H1 (cell line): Measurements from ENCODE around the gene ATP6V1C2.

Experiments used
- CEBPB ChIP-seq: IDR thresholded peaks from 2 replicates; pipeline ENCODE4 v1.6.1; 2012; ENCODE audit warnings: low read depth, low read length
- CHD1 ChIP-seq: IDR thresholded peaks from 2 replicates; pipeline ENCODE4 v1.6.1; 2012; ENCODE audit warnings: low read depth, low read length, improper control_type of control experiment
- CTCF ChIP-seq, 3 experiments: IDR thresholded peaks; 1 replicate in 2 of 3; 2 replicates in 1 of 3; pipeline versions ENCODE4 v1.5.1 to v1.6.1; 2011; ENCODE audit warnings: low read length in 3 of 3, mild to moderate bottlenecking in 3 of 3, inconsistent platforms in 2 of 3, low read depth in 1 of 3, moderate library complexity in 1 of 3; ENCODE audit not compliant: insufficient read depth in 1 of 3; ENCODE audit errors: control extremely low read depth in 1 of 3
- POLR2A ChIP-seq, 2 experiments: IDR thresholded peaks; 1 replicate in 1 of 2; 2 replicates in 1 of 2; pipeline ENCODE4 v1.6.1; 2011; ENCODE audit warnings: low read depth in 2 of 2, low read length in 2 of 2, mild to moderate bottlenecking in 2 of 2; ENCODE audit errors: control extremely low read depth in 1 of 2
- SAP30 ChIP-seq: fragments of 300-600 bp; sonication (generic); IDR thresholded peaks from 2 replicates; pipeline ENCODE4 v1.7.1; 2012; ENCODE audit warnings: low read length, moderate library complexity, mild to moderate bottlenecking, inconsistent platforms; ENCODE audit not compliant: insufficient read depth, insufficient replicate concordance

GRCh38 chr2:10783421-10783820 is 62.0 kb downstream of the ATP6V1C2 start:
- TF ChIP-seq POLR2A (IDR thresholded peaks at IDR 0.05; ENCODE audit: control extremely low read depth in 1 of 2, low read depth in 2 of 2, low read length in 2 of 2), result no peak
- TF ChIP-seq CTCF (IDR thresholded peaks at IDR 0.05; ENCODE audit: control extremely low read depth in 1 of 3, insufficient read depth in 1 of 3, low read depth in 1 of 3, low read length in 3 of 3), result no peak
- TF ChIP-seq CEBPB, result no peak
- no peak for TF ChIP-seq CHD1
- no peak for TF ChIP-seq SAP30
